IPS DF 4.7 (cell line): ENCODE results near the gene ZGLP1.

Experiments
- DNase-seq: peaks from one replicate; pipeline ENCODE4 v3.0.0-alpha.2; 2013; ENCODE audit warnings: low spot score; ENCODE audit errors: extremely low read depth

The ZGLP1 gene

DNA sequence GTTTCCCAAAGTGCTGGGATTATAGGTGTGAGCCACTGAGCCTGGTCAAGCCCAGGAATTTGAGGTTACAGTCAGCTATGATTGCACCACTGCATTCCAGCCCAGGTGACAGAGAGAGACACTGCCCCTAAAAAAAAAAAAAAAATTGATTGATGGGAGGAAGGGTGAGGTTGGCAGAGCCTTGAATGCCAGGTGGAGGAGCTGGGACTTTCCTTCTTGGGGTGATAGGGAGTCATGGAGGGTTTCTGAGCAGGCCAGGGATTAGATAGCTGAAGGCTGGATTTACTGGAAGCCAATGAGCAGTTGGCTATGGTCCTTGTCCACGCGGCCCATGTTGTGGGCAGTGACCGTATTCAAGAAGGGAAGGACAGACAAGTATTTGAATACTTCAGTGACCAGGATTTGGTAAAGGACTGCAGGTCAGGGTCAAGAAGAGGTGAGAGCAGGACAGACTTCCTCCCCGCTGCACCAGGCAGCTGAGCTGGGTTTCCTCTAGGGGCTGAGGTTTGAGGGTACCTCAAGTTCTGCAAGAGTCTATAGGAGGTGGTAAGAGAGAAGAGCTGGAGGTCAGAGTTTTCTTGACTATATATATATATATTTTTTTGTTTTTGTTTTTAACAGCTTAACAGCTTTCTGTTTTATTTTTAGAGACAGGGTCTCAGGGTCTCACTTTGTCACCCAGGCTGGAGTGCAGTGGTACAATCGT lies 29.7 kb downstream of the ZGLP1 start:
- no peak for DNase-seq

- no peak for DNase-seq
Observed at GRCh38 chr19:10278935-10279334, 30.7 kb downstream of the ZGLP1 start.

DNA sequence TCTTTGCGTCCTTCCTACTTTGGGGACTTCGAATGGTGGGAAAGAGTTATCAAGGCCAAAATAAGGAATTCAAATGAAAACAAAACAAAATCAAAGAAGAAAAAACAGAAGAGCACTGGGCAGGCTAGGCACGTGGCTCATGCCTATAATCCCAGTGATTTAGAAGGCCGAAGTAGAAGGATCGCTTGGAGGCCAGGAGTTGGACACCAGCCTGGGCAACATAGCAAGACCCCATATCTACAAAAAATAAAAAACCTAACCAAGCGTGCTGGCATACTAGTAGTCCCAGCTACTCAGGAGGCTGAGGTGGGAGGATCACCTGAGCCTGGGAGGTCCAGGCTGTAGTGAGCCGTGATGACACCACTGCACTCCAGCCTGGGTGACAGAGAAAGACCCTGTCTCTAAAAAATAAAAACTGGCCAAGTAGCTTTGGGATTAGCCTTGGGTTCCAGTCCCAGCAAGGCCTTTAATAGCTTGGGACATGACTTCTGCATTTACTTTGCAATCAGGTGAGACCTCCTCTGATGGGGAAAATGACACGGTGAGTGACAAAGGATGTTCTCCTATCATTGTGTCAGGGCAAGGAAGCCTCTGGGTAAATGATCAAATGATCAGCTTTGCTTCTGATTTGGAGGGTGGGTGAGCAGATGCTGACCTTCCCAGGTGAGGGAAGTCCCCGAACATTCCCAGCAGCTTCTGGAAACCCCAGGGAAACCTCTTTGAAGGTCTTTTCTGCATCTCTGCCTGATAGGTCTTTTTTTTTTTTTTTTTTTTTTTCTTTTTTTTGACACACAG lies 31.6 kb downstream of the ZGLP1 start:
- no peak for DNase-seq

DNA sequence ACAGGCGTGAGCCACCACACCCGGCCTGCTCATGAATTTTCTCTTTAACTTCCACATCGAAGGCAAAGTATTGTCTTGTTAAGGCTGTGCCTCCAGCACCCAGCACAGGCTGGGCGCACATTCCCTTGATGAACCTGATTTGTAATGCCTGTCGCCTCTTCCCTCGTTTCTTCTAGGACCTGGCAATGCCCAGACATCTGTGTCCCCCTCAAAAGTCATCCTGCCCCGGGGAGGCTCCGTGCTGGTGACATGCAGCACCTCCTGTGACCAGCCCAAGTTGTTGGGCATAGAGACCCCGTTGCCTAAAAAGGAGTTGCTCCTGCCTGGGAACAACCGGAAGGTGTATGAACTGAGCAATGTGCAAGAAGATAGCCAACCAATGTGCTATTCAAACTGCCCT lies 35.0 kb downstream of the ZGLP1 start:
- DNase-seq, result no peak

GRCh38 chr19:10271543-10272086 lies 38.0 kb downstream of the ZGLP1 start:
- no peak for DNase-seq

GRCh38 chr19:10270616-10271394 lies 38.8 kb downstream of the ZGLP1 start, which contains the start of gene ICAM1:
TSS of gene ICAM1 (plus strand) at chr19:10271120. CDS start at chr19:10271160, 40 bp downstream.
- no peak for DNase-seq

DNA sequence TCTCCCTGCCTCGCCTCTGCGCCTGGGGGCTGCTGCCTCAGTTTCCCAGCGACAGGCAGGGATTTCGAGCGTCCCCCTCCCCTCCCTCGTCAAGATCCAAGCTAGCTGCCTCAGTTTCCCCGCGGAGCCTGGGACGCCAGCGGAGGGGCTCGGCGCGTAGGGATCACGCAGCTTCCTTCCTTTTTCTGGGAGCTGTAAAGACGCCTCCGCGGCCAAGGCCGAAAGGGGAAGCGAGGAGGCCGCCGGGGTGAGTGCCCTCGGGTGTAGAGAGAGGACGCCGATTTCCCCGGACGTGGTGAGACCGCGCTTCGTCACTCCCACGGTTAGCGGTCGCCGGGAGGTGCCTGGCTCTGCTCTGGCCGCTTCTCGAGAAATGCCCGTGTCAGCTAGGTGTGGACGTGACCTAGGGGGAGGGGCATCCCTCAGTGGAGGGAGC lies 39.4 kb downstream of the ZGLP1 start:
- no peak for DNase-seq

GRCh38 chr19:10269333-10270179 lies 40.1 kb downstream of the ZGLP1 start:
- no peak for DNase-seq

- no peak for DNase-seq
Observed at GRCh38 chr19:10268071-10268470, 41.5 kb downstream of the ZGLP1 start.

GRCh38 chr19:10266706-10267105 lies 42.9 kb downstream of the ZGLP1 start:
- no peak for DNase-seq

GRCh38 chr19:10262771-10263170 lies 46.8 kb downstream of the ZGLP1 start:
- DNase-seq, result no peak

GRCh38 chr19:10260141-10260584 lies 49.5 kb downstream of the ZGLP1 start:
- no peak for DNase-seq

DNA sequence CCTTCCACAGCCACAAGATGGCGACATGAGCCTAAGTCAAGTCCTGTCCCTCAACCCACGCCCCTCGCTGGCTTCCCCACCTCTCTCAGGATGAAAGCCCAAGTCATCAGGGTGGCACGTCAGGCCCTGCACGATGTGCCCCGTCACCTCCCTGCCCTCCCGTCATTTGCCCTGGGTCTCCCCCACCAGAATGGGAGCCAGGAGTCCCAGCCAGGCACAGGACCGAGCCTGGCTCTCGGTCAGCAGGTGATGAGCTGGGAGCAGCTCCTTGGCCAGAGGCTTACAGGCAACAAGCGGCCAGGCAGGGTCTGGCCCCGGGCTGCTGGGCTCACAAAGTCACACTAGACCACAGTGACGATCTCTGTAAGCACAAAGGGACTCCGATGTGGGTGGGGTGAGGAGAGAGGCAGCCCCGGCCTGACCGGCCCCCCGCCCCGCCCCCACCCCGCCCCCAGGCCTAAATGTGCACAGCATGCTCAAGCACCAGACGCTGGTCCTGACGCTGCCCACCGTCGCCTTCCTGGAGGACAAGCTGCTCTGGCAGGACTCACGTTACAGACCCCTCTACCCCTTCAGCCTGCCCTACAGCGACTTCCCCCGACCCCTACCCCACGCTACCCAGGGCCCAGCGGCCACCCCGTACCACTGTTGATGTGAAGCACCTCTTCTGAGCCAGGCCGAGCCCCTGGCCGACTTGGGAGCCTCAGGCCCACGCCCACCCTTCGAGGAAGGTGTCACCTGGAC lies 50.3 kb downstream of the ZGLP1 start:
- DNase-seq, result peak; percentile 87

- no peak for DNase-seq
Observed at GRCh38 chr19:10258080-10258710, 51.4 kb downstream of the ZGLP1 start.

DNA sequence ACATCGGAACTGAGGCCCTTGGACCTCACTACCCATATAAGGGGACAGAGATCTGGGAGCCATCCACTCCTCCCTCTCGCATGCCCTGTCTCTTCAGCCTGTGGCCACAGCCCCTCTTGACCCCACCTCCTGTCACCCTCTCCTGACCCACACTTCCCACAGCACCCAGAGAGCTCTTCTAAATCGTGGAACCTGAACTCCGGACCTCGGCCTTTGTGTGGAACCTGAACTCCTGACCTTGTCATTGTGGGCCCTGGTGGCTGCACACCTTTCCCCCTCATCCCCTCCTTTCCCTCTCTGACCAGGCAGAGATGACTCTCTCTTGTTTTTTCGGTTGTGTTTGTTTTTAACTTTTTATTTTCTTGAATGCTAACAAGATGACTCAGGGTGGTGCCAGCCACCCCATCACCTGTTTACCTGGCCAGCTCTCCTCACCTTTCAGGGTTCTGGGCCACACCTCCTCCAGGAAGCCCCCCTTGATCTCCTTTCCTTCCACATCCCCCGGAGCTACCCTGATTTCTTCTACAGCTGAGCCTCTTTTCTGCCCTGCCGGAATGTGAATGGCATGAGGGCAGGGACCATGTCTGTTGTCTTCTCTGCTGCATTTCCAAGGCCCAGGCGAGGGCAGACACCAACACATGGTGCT lies 52.5 kb downstream of the ZGLP1 start:
- no peak for DNase-seq

DNA sequence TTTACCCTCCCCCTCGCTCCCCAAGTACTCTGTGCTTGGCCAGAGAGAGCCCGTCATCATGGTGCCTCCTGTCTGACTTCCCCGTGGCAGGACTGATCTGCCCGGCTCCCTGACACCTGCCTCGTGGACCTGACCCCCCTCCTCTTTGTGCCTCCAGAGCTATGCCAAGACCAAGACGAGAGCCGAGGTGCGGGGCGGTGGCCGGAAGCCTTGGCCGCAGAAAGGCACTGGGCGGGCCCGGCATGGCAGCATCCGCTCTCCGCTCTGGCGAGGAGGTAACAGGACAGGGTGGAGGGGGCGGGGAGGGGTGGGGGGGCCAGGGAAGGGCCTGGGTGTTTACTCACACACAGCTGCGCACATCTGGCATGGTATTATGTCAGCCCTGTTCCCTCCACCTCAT lies 53.1 kb downstream of the ZGLP1 start:
- DNase-seq, result no peak

DNA sequence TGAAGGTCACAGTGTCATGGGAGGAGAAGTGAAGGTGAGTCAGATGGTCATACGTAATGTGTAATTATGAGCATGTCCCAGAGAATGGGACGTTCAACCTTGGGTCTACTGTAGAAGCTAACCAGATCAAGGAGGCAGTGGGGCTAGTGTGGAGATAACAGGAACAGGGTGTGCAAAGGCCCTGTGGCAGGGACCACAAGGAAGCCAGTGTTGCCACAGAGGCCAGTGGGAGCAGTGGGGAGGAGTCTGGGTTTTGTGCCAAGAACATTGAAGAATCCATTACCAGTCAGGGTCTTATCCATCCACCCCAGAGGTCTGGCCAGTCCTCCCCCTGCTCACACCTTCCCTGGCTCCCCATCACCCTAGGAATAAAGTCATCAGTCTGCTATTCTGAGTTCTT lies 54.3 kb downstream of the ZGLP1 start:
- no peak for DNase-seq
